GM19043 (cell line): ENCODE results near the gene SLC9A9.

Experiments
- ATAC-seq: cut with Tn5 transposase; IDR thresholded peaks from one replicate; pipeline ENCODE4 v1.9.1; 2021; ENCODE audit warnings: low read depth; ENCODE audit not compliant: unreplicated experiment

SLC9A9 gene

GRCh38 chr3:143380449-143380848, 467.8 kb downstream of the SLC9A9 start:
- ATAC-seq = no peak

GRCh38 chr3:143375698-143376097, 472.6 kb downstream of the SLC9A9 start:
- ATAC-seq = no peak

- no peak for ATAC-seq
These were observed 481.1 kb downstream of the SLC9A9 start for GRCh38 chr3:143367171-143367570.

GRCh38 chr3:143366672-143367071, 481.6 kb downstream of the SLC9A9 start:
- ATAC-seq = no peak

- no peak for ATAC-seq
These were observed 484.3 kb downstream of the SLC9A9 start for GRCh38 chr3:143363949-143364348.

GRCh38 chr3:143363276-143363675, 485.0 kb downstream of the SLC9A9 start:
- ATAC-seq = no peak

- ATAC-seq = no peak
These were observed 485.9 kb downstream of the SLC9A9 start for GRCh38 chr3:143362115-143362991.

GRCh38 chr3:143361589-143361988, 486.7 kb downstream of the SLC9A9 start:
- no peak for ATAC-seq

- ATAC-seq = no peak
These were observed 488.0 kb downstream of the SLC9A9 start for GRCh38 chr3:143360244-143360643.

- no peak for ATAC-seq
These were observed 489.3 kb downstream of the SLC9A9 start for GRCh38 chr3:143358793-143359491.

GRCh38 chr3:143358155-143358792, 490.0 kb downstream of the SLC9A9 start:
- no peak for ATAC-seq

- ATAC-seq = no peak
These were observed 490.6 kb downstream of the SLC9A9 start for GRCh38 chr3:143357700-143358099.

GRCh38 chr3:143356839-143357238, 491.4 kb downstream of the SLC9A9 start:
- no peak for ATAC-seq

GRCh38 chr3:143354342-143354741, 493.9 kb downstream of the SLC9A9 start:
- ATAC-seq = no peak

GRCh38 chr3:143352850-143353550, 495.3 kb downstream of the SLC9A9 start:
- no peak for ATAC-seq

- no peak for ATAC-seq
These were observed 496.2 kb downstream of the SLC9A9 start for GRCh38 chr3:143351895-143352608.

- no peak for ATAC-seq
These were observed 496.9 kb downstream of the SLC9A9 start for GRCh38 chr3:143351354-143351753.

GRCh38 chr3:143349455-143349854, 498.8 kb downstream of the SLC9A9 start:
- no peak for ATAC-seq

- ATAC-seq = no peak
These were observed 499.6 kb downstream of the SLC9A9 start for GRCh38 chr3:143348486-143349327.
